AG04450 (cell line): ENCODE results near the gene TROAP. TPM values are rescaled to one million over a fixed set of nuclear protein-coding genes. Genes with fewer than 3 reads are reported as not detected.
"Not testable (repeated sequence)": the region's sequence is repeated elsewhere in the genome, so short reads cannot be mapped to it uniquely, and the experiment has no call there.

Experiments used
- CTCF ChIA-PET: fragments of 300-600, 350-600 bp; formaldehyde crosslinking; extraction: SDS; loops from one replicate; lab custom pipeline; 2022; ENCODE audit warnings: antibody characterized with exemption, inconsistent platforms; lab: Charles Lee
- POLR2A ChIA-PET: fragments of 350-600 bp; formaldehyde crosslinking; extraction: SDS; loops from one replicate; lab custom pipeline; 2021; ENCODE audit warnings: antibody characterized with exemption, inconsistent platforms; lab: Yijun Ruan, JAX
- DNase-seq: peaks from one replicate; pipeline ENCODE4 v3.0.0-alpha.2; 2011; ENCODE audit warnings: low read depth, low spot score
- H3K27ac ChIP-seq: one replicate; pipeline ENCODE4 v1.5.1; 2012; ENCODE audit warnings: low read depth, low read length, control low read depth
- H3K27me3 ChIP-seq: one replicate; pipeline ENCODE4 v1.6.0; 2012; ENCODE audit warnings: low read length; ENCODE audit not compliant: control insufficient read depth, insufficient read depth
- H3K4me3 ChIP-seq: 2 replicates; pipeline ENCODE4 v1.5.1; 2011; ENCODE audit warnings: mild to moderate bottlenecking, low read depth, low read length, control low read depth
- H3K9me3 ChIP-seq: 2 replicates; pipeline ENCODE4 v1.5.1; 2012; ENCODE audit warnings: low read length; ENCODE audit not compliant: control insufficient read depth, insufficient read depth
- CTCF ChIP-seq: IDR thresholded peaks from 2 replicates; pipeline ENCODE4 v1.5.1; 2011; ENCODE audit warnings: low read depth, low read length, control low read depth, inconsistent platforms
- polyA plus RNA-seq: library from polyadenylated mRNA; depleted of rRNA; stranded (reverse); fragments of >200 nt; gene quantifications from 2 replicates; pipeline ENCODE4 v1.2.3, GENCODE V29; 2011

TROAP gene
- polyA plus RNA-seq, 1 experiment, result 7.6 TPM

GRCh38 chr12:49332891-49333371 is 9.9 kb downstream of the TROAP start:
- TF ChIP-seq CTCF, result no peak
- no peak for DNase-seq
- Histone ChIP-seq H3K9me3 (peaks cover 5% of the 10 kb centered on the region; the same call in 1 of the 2 replicates), H3K4me3 (no peak overlapping the region), H3K27ac (no peak overlapping the region), H3K27me3 (peaks cover 40% of the 10 kb centered on the region)
- ChIA-PET CTCF (interaction anchor here (1.7 to 4.9 kb wide), 7 partner anchors 9 to 248 kb away, joined by 11 to 85 read pairs (median 52); partner anchors contain the start of gene DNAJC22), POLR2A (interaction anchor here (2.2 kb wide), 1 partner anchor 9 kb away, joined by 7 read pairs; no protein-coding TSS in a partner anchor)

- H3K27ac ChIP-seq, H3K4me3 ChIP-seq, DNase-seq, H3K9me3 ChIP-seq, POLR2A ChIA-PET: not testable (repeated sequence)
- peaks cover 47% of the 10 kb centered on the region for H3K27me3 ChIP-seq
- CTCF ChIA-PET, result interaction anchor here (0.6 to 4.9 kb wide), 7 partner anchors 8 to 315 kb away, joined by 3 to 85 read pairs (median 52); partner anchors contain the start of genes DNAJC22 and PRKAG1
Measured at GRCh38 chr12:49333778-49334177, 10.7 kb downstream of the TROAP start.

- H3K27me3 ChIP-seq, result peaks cover 49% of the 10 kb centered on the region
- POLR2A ChIA-PET, result no interaction called here
- TF ChIP-seq CTCF, result no peak
- H3K4me3 ChIP-seq, result no peak overlapping the region
- CTCF ChIA-PET, result interaction anchor here (0.6 to 4.9 kb wide), 7 partner anchors 8 to 246 kb away, joined by 3 to 85 read pairs (median 47); partner anchors contain the start of gene DNAJC22
- DNase-seq, result no peak
- peaks cover 5% of the 10 kb centered on the region; the same call in 1 of the 2 replicates for H3K9me3 ChIP-seq
- no peak overlapping the region for H3K27ac ChIP-seq
Measured at GRCh38 chr12:49334226-49334625, 11.2 kb downstream of the TROAP start.

- Histone ChIP-seq H3K4me3 (no peak overlapping the region), H3K27me3 (peaks cover 53% of the 10 kb centered on the region), H3K9me3 (peaks cover 5% of the 10 kb centered on the region; the same call in 1 of the 2 replicates), H3K27ac (no peak overlapping the region)
- DNase-seq, result no peak
- TF ChIP-seq CTCF, result no peak
- ChIA-PET POLR2A (interaction anchor here (0.9 kb wide), 1 partner anchor 12 kb away, joined by 3 read pairs; the partner anchor contains the start of gene TROAP), CTCF (interaction anchor here (0.6 to 4.9 kb wide), 4 partner anchors 12 to 245 kb away, joined by 3 to 72 read pairs (median 7); partner anchors contain the start of gene DNAJC22)
Measured at GRCh38 chr12:49334681-49335080, 11.6 kb downstream of the TROAP start.

- TF ChIP-seq CTCF, result no peak
- CTCF ChIA-PET, result interaction anchor here (0.6 to 4.9 kb wide), 4 partner anchors 12 to 245 kb away, joined by 3 to 72 read pairs (median 7); partner anchors contain the start of gene DNAJC22
- no peak for DNase-seq
Measured at GRCh38 chr12:49335118-49335954, 12.3 kb downstream of the TROAP start.

More at GRCh38 chr12:49335118-49335954, 12.3 kb downstream of the TROAP start:
- POLR2A ChIA-PET, result interaction anchor here (0.9 kb wide), 1 partner anchor 12 kb away, joined by 3 read pairs; the partner anchor contains the start of gene TROAP
- H3K9me3 ChIP-seq, result peaks cover 5% of the 10 kb centered on the region; the same call in 1 of the 2 replicates
- no peak overlapping the region for H3K4me3 ChIP-seq
- H3K27ac ChIP-seq, result no peak overlapping the region
- peaks cover 58% of the 10 kb centered on the region for H3K27me3 ChIP-seq
